ENCODE data around the gene TPTE2.
"Not testable (repeated sequence)": the region's sequence is repeated elsewhere in the genome, so short reads cannot be mapped to it uniquely, and the experiment has no call there.

The TPTE2 gene

GRCh38 chr13:19561127-19561582, at the start of gene TPTE2:
Gene TPTE2 (minus strand): TSS chr13:19561532. CDS start chr13:19503234, 58,298 bp downstream.
- not testable (repeated sequence) for DNase-seq (ENCODE audit: low read depth)

- DNase-seq (ENCODE audit: low read depth) = no peak
Observed at GRCh38 chr13:19607523-19608078, 46.3 kb upstream of the TPTE2 start.

GRCh38 chr13:19606737-19607136, 45.4 kb upstream of the TPTE2 start:
- DNase-seq (ENCODE audit: low read depth) = no peak

GRCh38 chr13:19606152-19606551, 44.8 kb upstream of the TPTE2 start:
- no peak for DNase-seq (ENCODE audit: low read depth)

GRCh38 chr13:19605161-19605955, 44.0 kb upstream of the TPTE2 start:
- no peak for DNase-seq (ENCODE audit: low read depth)

GRCh38 chr13:19604306-19604705, 43.0 kb upstream of the TPTE2 start:
- no peak for DNase-seq (ENCODE audit: low read depth)

GRCh38 chr13:19601749-19602725, 40.7 kb upstream of the TPTE2 start:
- no peak for DNase-seq (ENCODE audit: low read depth)

GRCh38 chr13:19597523-19597922, 36.2 kb upstream of the TPTE2 start:
- DNase-seq (ENCODE audit: low read depth) = no peak

- DNase-seq (ENCODE audit: low read depth) = no peak
Observed at GRCh38 chr13:19596960-19597361, 35.6 kb upstream of the TPTE2 start.

- DNase-seq (ENCODE audit: low read depth) = no peak
Observed at GRCh38 chr13:19596086-19596485, 34.8 kb upstream of the TPTE2 start.

GRCh38 chr13:19592657-19593180, 31.4 kb upstream of the TPTE2 start:
- no peak for DNase-seq (ENCODE audit: low read depth)

- no peak for DNase-seq (ENCODE audit: low read depth)
Observed at GRCh38 chr13:19591864-19592263, 30.5 kb upstream of the TPTE2 start.

GRCh38 chr13:19590423-19590822, 29.1 kb upstream of the TPTE2 start:
- DNase-seq (ENCODE audit: low read depth) = no peak

GRCh38 chr13:19589312-19589711, 28.0 kb upstream of the TPTE2 start:
- DNase-seq (ENCODE audit: low read depth) = no peak

- no peak for DNase-seq (ENCODE audit: low read depth)
Observed at GRCh38 chr13:19587635-19588300, 26.4 kb upstream of the TPTE2 start.

GRCh38 chr13:19586904-19587634, 25.7 kb upstream of the TPTE2 start:
- peak; percentile 53 for DNase-seq (ENCODE audit: low read depth)

GRCh38 chr13:19581675-19582074, 20.3 kb upstream of the TPTE2 start:
- no peak for DNase-seq (ENCODE audit: low read depth)

GRCh38 chr13:19575230-19575629, 13.9 kb upstream of the TPTE2 start:
- DNase-seq (ENCODE audit: low read depth) = no peak

GRCh38 chr13:19573120-19573716, 11.9 kb upstream of the TPTE2 start:
- DNase-seq (ENCODE audit: low read depth) = no peak

- no peak for DNase-seq (ENCODE audit: low read depth)
Observed at GRCh38 chr13:19572280-19572679, 10.9 kb upstream of the TPTE2 start.

All from stimulated activated CD8-positive, alpha-beta memory T cell treated with anti-CD3 and anti-CD28 coated beads, Interleukin-7, amount 100 ng/mL, for 24 hours (primary cell).